ENCODE measurements around the gene PMM2.
"Not testable (repeated sequence)": the region's sequence is repeated elsewhere in the genome, so short reads cannot be mapped to it uniquely, and the experiment has no call there.

The PMM2 gene

DNA sequence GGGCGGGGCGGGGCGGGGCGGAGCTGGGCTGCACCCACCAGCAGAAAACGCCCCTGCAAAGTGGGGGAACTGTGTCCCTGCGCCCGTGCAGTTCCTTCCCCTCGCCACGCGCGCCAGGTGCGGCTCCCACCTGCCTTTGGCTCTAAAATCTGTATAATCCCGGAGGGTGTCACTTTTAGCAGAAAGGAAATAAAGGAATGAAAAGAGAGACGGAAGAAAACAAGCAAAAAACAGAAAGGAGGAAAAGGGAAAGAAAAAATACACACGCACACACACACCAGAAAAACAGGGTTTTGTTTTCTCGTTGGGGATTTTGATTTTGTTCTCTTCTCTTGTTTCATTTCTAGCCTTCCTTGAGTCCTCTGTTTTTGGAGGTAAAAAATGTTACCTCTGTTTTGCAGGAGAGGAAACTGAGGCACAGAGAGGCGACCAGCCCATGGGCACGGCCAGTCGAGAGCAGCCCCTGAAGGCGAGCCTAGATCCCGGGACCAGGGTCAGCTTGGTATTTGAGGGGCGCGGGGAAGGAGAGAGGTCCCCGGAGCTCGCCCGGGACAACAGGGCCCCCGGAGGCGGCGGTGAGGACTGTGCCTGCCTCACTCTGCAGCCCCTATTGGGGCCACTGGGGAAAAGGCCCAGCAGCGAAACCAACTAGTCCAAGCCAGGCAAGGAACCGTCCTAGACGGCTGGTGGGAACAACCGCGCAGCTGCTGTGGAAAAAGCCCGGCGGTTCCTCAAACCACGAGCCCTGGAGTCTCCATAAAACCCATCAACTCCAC lies 71.8 kb downstream of the PMM2 start:
- no peak for TF ChIP-seq CTCF (IDR thresholded peaks at IDR 0.05; ENCODE audit: low read depth, low read length)
- H3K4me3 ChIP-seq (ENCODE audit: low read depth, low read length) = peak overlapping the region; percentile 55

- not testable (repeated sequence) for H3K4me3 ChIP-seq (ENCODE audit: low read depth, low read length)
Observed at GRCh38 chr16:8869988-8870241, 72.3 kb downstream of the PMM2 start.

DNA sequence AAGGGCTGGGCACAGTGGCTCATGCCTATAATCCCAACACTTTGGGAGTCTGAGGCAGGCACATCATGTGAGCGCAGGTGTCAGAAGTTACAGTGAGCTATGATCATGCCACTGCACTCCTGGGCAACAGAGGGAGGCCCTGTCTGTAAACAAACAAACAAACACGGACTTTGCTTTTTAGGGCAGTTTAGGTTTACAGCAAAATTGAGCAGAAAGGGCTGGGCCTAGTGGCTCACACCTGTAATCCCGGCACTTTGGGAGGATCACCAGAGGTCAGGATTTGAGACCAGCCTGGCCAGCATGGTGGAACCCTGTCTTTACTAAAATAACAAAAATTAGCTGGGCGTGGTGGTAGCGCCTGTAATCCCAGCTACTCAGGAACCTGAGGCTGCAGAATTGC lies 74.4 kb downstream of the PMM2 start:
- no peak for TF ChIP-seq CTCF (IDR thresholded peaks at IDR 0.05; ENCODE audit: low read depth, low read length)
- no peak overlapping the region for H3K4me3 ChIP-seq (ENCODE audit: low read depth, low read length)

- no peak for TF ChIP-seq CTCF (IDR thresholded peaks at IDR 0.05; ENCODE audit: low read depth, low read length)
- no peak overlapping the region for H3K4me3 ChIP-seq (ENCODE audit: low read depth, low read length)
Observed at GRCh38 chr16:8872967-8873865, 75.6 kb downstream of the PMM2 start.

- H3K4me3 ChIP-seq (ENCODE audit: low read depth, low read length) = not testable (repeated sequence)
Observed at GRCh38 chr16:8873866-8874195, 76.2 kb downstream of the PMM2 start.

GRCh38 chr16:8874388-8874787 lies 76.7 kb downstream of the PMM2 start:
- no peak for TF ChIP-seq CTCF (IDR thresholded peaks at IDR 0.05; ENCODE audit: low read depth, low read length)
- no peak overlapping the region for H3K4me3 ChIP-seq (ENCODE audit: low read depth, low read length)

- H3K4me3 ChIP-seq (ENCODE audit: low read depth, low read length) = not testable (repeated sequence)
Observed at GRCh38 chr16:8875317-8875716, 77.7 kb downstream of the PMM2 start.

- no peak for TF ChIP-seq CTCF (IDR thresholded peaks at IDR 0.05; ENCODE audit: low read depth, low read length)
- no peak overlapping the region for H3K4me3 ChIP-seq (ENCODE audit: low read depth, low read length)
Observed at GRCh38 chr16:8877894-8878522, 80.4 kb downstream of the PMM2 start.

Measured in WI38 (cell line).